NAMALWA (cell line): ENCODE results near the gene CLEC11A.

Experiments used
- DNase-seq: peaks from one replicate; pipeline ENCODE4 v3.0.0-alpha.2; 2015; ENCODE audit warnings: low spot score

The CLEC11A gene

GRCh38 chr19:50703915-50704796, 19.0 kb upstream of the CLEC11A start:
- no peak for DNase-seq

- DNase-seq = peak; percentile 89
These were observed 17.6 kb upstream of the CLEC11A start for GRCh38 chr19:50705422-50706019.

DNA sequence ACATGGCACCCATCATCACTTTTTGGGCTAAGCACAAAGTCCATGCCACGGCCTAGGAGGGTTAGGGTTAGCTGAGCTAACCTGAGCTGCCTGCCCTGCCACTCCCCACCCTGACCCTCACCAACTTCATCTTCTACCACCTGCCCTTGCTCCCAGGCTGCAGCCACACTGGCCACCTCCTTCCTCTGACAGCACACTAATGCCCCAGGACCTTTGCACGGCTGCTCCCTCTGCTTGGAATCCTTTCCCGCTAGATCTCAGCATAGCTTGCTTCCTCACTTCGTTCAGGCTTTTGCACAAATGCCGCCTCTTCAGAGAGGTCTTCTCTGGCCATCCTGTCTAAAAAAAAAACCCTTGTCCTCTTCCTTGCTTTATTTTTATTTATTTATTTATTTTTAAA, 16.8 kb upstream of the CLEC11A start:
- DNase-seq = no peak

DNA sequence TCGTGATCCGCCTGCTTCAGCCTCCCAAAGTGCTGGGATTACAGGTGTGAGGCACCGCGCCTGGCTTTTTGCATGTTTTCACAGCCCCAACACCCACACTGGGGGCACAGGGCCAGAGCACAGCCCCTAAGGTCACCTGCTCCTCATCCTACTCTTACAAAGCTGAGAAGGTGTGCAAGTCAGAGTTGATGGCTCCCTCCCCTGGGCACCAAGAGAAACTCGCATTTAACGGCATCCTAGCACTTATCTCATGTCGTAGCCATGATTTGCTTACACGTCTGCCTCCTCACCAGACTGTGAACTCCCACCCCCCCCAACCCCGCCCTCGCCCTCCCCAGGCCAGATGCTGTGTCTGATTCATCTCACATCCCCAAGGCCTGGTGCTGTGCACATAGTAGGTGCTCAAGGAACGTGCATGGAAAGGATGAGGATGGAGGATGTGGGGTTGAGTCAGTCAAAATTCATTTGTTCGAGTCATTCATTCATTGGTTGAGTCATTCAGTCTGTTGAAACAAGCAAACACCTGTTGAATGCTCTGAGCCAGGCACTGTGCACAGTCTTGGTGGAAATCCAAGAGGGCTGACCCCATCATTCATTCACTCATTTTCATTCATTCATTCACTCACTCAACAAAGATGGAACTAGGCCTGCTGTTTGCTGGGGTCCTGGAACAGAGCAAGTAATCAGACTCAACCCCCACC, 14.8 kb upstream of the CLEC11A start:
- peak; percentile 33 for DNase-seq

DNA sequence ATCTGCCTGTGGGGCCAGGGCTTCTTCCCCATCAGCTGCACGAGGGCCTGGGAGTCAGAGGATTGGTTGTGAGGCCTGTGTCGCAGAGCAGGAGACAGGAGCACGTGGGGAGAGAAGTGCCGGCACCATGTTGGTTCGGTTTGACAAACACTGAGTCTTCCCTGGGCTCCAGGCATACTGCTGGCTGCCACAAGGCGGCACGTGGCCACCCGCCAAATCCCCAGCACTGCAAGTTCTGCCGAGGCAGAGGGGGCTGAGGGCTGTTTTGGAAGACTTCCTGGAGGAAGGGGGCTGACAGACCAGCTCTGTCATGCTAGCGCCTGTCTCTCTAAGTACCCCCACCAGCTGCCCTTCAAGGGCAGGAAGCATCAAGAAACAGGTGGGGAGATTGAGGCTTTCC, 13.1 kb upstream of the CLEC11A start:
- no peak for DNase-seq

GRCh38 chr19:50710612-50711011, 12.6 kb upstream of the CLEC11A start:
- DNase-seq = no peak

DNA sequence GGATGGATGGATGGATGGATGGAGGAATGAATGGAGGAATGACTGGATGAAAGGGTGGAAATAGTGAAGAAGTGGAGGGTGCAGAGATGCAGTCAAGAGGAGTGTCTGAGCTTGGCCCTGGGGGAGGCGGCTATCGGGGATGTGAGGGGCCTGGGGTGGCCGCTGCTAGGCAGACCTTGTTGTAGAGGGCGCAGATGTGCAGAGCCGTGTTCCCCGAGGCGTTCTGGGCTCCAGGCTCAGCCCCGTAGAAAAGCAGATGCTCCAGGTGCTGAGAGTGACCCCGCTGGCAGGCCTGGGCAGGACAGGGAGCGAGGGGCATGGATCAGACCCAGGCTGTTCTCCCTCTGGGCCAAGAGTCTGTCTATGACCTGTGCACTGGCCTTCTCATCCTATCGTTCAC, 12.0 kb upstream of the CLEC11A start:
- no peak for DNase-seq

- DNase-seq = no peak
These were observed 11.4 kb upstream of the CLEC11A start for GRCh38 chr19:50711805-50712204.

DNA sequence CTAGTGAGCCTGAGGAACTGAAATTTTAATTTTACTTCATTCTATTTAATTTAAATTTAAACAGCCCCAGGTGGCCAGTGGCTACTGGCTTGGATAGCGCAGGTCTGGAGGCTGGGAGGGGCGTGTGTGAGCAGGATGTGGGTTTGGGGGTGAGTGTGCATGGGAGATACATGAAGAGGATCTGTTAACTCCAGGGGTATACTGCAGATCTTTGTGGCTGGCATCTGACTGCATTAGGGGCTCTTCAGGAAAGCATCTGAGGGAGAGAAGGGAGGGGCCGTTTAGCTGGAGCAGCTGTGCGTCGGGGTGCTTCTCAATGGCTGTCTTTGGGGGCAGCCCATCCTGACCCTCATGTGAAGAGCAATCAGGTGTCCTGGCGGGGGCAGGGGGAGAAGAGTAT, 10.3 kb upstream of the CLEC11A start:
- peak; percentile 59 for DNase-seq

DNA sequence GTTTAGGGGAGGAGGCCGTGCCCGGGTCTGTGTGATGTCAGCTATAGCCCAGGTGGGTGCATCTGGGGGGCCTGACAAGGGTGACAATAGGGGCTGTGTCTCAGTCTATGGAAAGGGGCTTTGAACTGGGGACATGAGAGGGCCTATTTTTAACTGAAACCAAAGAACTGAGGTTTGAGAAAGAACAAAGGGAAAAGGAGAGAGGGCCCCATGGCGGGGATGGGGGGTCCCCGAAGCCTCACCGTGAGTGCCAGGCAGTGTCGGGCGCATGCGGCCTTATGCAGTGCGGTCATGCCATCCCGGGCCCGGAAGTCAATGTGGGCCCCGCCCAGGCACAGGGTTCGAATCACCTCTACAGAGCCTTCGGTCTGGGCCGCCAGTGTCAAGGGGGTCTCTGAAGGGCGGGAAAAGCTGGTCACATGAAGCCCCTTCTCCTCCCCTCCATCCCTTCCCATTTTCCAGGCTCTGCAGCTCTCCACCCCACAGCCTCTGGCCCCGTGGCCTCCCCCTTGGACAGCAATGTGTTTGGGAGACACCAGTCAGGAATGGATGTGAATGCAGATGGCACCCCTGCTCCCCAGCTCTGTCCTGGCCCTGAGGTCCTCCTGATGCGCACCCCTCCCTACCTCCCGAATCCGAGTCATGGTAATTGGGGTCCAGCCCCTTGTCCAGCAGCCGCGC, 9.5 kb upstream of the CLEC11A start:
- peak; percentile 37 for DNase-seq

DNA sequence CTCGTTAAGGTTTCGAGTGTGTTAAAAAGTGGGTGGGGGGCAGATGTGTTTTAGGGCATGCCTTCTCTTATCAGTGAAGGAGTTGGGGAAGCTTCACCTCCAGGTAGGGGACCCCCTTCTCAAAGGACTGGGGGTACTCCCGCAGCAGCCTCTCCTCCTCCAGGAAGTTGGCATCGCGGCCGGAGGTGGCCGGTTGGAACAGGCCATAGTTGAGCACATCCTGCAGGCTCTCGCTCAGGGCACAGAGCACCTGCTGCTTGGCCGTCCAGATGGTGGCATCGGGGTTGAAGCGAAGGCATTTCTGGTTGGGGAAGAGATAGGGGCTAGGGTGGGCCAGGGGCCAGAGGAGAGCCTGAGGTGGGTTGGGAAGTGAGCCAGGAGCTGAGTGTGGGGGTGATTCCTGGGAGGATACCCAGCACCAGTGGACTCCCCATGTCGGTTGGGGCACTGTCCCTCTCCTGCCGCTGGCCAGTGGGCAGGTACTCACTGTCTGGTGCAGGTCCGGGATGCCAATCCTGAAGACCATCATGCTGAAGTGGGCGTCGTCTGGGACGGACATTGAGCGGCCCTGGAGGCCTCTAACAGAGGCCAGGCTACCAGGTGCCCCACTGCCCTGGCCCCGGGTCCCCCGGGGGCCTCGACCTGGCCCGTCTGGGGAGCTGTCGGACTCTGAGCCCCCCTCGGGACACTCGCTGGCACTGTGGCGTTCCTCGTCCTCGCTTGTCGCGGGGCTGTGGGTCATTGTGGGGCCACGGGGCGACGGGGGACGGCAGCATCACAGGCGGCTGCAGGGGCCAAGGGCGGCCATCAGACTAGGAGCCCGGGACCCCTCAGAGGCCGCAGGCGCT, 6.8 kb upstream of the CLEC11A start:
- DNase-seq = no peak

DNA sequence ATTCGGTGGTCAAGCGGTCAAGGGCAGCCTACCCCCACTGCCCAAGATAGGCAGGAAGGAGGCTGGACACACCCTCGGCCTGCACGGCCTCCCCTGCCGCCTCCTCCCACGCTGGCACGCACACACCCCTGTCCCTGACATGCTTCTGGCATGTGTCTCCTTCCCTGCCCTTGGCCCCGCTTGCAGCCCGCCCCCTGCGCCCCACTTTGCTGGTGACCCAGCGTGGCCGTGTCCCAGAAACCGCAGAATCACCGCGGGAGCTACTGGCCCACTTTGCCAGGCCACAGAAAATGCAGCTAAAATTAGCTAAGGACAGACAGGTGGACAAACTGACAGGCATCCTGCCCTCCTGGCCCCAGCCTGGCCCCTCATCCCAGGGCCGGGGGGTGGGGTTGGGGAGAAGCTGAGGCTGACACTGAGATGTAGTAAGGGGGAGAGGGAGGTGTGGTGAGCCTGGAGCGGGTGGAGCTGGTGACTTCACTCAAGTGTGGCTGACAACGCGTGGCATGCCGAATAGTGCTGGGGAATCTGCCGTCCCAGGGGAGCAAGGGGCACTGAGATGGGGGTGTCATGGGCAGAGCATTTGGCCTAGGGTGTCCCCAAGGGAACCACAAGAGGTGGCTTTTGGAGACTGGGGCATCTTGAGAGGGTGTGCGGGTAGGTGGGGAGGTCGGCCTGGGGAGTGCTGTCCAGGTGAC, 6.0 kb upstream of the CLEC11A start:
- peak; percentile 64 for DNase-seq

DNA sequence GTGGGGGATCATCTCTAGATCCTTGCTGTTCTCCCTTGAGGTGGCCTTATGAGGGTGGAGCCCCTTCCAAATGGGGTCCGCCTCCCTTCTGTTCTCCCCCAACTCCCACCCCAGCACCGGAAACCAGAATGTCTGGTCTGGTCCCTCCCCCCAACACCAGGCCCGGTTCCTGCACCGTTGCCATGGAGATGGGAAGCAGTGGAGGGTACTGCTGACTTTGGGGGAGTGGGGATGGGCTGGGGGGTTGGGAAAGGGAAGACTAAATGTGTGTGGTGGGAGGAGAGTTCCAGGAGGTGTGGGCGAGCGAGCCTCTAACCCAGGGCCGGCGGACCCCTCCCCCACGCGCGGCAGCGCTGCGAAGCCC, 5.3 kb upstream of the CLEC11A start:
- DNase-seq = peak; percentile 28

- peak; percentile 51 for DNase-seq
These were observed 4.7 kb upstream of the CLEC11A start for GRCh38 chr19:50718255-50719118.

DNA sequence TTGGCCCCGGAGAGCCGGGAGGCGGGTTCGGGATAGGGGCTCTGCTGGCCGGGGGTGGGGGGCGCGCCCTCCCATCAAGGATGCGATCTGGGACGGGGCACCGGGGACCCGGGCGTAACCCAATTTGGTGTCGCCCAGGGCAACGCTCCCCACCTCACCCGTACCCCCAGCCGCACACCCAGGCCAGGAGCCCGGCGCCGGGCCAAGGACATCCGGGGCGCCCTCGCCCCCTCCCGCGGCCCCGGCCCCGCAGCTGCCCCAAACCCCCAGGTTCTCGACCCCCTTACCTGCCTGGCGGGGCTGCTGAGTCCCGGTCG, 4.1 kb upstream of the CLEC11A start:
- no peak for DNase-seq

DNA sequence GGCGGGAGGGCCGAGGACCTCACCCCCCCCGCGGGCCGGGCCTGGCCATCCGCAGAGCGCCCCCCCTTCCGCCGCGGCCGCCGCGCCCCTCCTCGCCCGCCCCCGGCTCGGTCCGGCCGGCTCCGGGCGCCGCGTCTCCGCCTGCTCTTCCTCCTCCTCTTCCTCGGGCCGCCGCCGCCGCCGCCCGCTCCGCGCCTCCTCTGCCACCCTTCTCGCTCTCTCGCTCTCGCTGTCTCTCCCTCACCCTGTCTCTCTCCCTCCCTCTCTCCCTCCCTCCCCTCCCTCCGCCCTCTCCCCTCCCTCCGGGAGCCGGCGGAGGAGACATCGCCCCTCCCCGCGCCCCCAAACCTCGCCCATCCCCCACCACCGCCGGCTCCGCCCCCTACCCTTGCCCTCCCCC, 3.6 kb upstream of the CLEC11A start, which contains the start of gene SHANK1:
SHANK1 (minus strand) TSS at position 237 of the 400 bp plus-strand sequence. CDS start 2,883 bp downstream, outside the sequence.
- DNase-seq = no peak

- DNase-seq = peak; percentile 46
These were observed 2.8 kb upstream of the CLEC11A start for GRCh38 chr19:50720181-50720920.

DNA sequence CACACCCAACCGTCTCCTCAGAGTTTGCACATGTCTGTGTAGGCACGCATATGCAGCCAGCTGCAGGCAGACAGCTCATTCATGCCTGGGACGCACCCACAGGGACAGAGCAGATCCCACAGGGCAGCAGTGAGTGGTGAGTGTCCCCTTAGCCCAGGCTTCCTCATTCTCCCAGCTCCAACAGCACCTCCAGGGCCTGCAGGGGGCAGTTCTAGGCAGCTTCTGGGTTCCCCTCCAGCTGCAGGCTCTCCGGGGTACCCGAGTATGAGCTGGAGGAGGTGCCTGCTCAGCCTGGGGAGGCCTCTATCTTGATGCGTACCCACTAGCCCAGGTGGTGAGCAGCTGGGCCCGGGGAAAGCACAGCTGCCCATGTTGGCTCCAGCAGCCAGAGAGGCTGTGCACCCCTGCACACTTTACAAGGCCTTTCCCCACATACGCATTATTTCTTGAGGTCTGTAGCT, 2.2 kb upstream of the CLEC11A start:
- DNase-seq = peak; percentile 75
